Umbilical cord (tissue), 2 donors: ENCODE measurements around the gene MMP23B. TPM values are rescaled to one million over a fixed set of nuclear protein-coding genes. Genes with fewer than 3 reads are reported as not detected.
A peak's percentile ranks its signal among the peaks of the same experiment; 100 is the strongest.

Experiments
- DNase-seq: peaks from one replicate; pipeline ENCODE4 v3.0.0-alpha.2; 2015; ENCODE audit warnings: low spot score
- total RNA-seq: library from RNA; depleted of rRNA; stranded (reverse); fragments of >200 nt; gene quantifications from one replicate; pipeline ENCODE4 v1.2.3, GENCODE V29; 2014; ENCODE audit warnings: low replicate concordance; ENCODE audit not compliant: insufficient read depth

Gene MMP23B
- total RNA-seq, 1 donor from 2014 or later, result 249 TPM

- no peak for DNase-seq
Measured at GRCh38 chr1:1602304-1602967, 29.5 kb upstream of the MMP23B start.

GRCh38 chr1:1602968-1603506 lies 28.9 kb upstream of the MMP23B start:
- DNase-seq, result no peak

GRCh38 chr1:1603671-1604373 lies 28.2 kb upstream of the MMP23B start:
- DNase-seq, result no peak

- DNase-seq, result no peak
Measured at GRCh38 chr1:1604374-1605033, 27.5 kb upstream of the MMP23B start.

- DNase-seq, result no peak
Measured at GRCh38 chr1:1605034-1605591, 26.9 kb upstream of the MMP23B start.

- no peak for DNase-seq
Measured at GRCh38 chr1:1605724-1606123, 26.2 kb upstream of the MMP23B start.

GRCh38 chr1:1606232-1606631 lies 25.7 kb upstream of the MMP23B start:
- DNase-seq, result no peak

- no peak for DNase-seq
Measured at GRCh38 chr1:1609822-1610485, 22.0 kb upstream of the MMP23B start.

GRCh38 chr1:1610796-1611195 lies 21.2 kb upstream of the MMP23B start:
- DNase-seq, result no peak

- no peak for DNase-seq
Measured at GRCh38 chr1:1612104-1612400, 19.9 kb upstream of the MMP23B start.

GRCh38 chr1:1613509-1614082 lies 18.4 kb upstream of the MMP23B start:
- DNase-seq, result no peak

GRCh38 chr1:1614204-1614953 lies 17.6 kb upstream of the MMP23B start:
- peak; percentile 83 for DNase-seq

GRCh38 chr1:1614954-1615255 lies 17.1 kb upstream of the MMP23B start:
- no peak for DNase-seq

GRCh38 chr1:1615256-1616044 lies 16.5 kb upstream of the MMP23B start, which contains the start of gene MIB2:
TSS of gene MIB2 (plus strand) at chr1:1615500. CDS start at chr1:1623453, 7,953 bp downstream.
- peak; percentile 98 for DNase-seq

- DNase-seq, result peak; percentile 35
Measured at GRCh38 chr1:1616045-1616790, 15.8 kb upstream of the MMP23B start.

GRCh38 chr1:1616838-1617237 lies 15.1 kb upstream of the MMP23B start:
- no peak for DNase-seq

- DNase-seq, result no peak
Measured at GRCh38 chr1:1617516-1617915, 14.5 kb upstream of the MMP23B start.

GRCh38 chr1:1617925-1618324 lies 14.0 kb upstream of the MMP23B start:
- DNase-seq, result no peak

GRCh38 chr1:1618396-1619068 lies 13.4 kb upstream of the MMP23B start:
- no peak for DNase-seq
